Fibroblast of villous mesenchyme (primary cell): Measurements from ENCODE around the gene ZNF496. TPM values are rescaled to one million over a fixed set of nuclear protein-coding genes. Genes with fewer than 3 reads are reported as not detected.

ENCODE experiments used
- DNase-seq: peaks from one replicate; pipeline ENCODE4 v3.0.0-alpha.2; 2010; ENCODE audit warnings: low read depth
- H3K4me3 ChIP-seq: 2 replicates; pipeline ENCODE4 v1.5.1; 2011; ENCODE audit warnings: low read depth, mild to moderate bottlenecking, low read length
- total RNA-seq: library from RNA; depleted of rRNA; stranded (reverse); fragments of >200 nt; gene quantifications from 2 replicates; pipeline ENCODE4 v1.2.3, GENCODE V29; 2012
- TF ChIP-seq, protein P1 (sequence below): IDR thresholded peaks from 2 replicates; pipeline ENCODE4 v1.5.1; 2012; ENCODE audit warnings: low read depth, mild to moderate bottlenecking, low read length; ENCODE audit not compliant: insufficient read depth

ZNF496 gene
- total RNA-seq, 1 donor = 19.4 TPM

DNA sequence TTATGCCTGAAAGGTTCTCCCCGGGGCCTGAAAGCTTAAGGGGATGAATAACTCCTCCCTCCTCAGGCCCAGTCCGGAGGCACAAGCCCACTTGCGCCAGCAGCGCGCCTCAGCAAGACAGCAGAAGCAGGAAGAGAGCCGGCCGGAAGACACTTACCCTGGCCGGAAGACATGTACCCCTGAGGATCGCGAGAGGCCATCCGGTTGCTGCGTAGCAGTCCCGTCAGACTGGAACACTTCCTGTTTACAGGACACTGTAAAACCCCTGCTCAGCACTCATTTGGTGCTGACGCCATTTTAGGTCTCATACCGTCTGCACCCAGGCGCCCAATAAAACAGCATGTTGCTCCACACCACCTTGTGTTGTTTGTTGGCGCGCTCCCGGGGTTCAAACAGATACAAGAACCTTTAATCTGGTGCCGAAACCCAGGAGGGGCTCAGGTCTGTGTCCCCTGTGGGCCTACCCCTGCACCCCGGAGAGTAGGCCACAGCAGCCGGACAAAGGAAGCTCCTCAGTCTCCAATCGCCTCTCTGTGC lies 45.5 kb downstream of the ZNF496 start:
- no peak overlapping the region for H3K4me3 ChIP-seq
- TF ChIP-seq, protein P1, sequence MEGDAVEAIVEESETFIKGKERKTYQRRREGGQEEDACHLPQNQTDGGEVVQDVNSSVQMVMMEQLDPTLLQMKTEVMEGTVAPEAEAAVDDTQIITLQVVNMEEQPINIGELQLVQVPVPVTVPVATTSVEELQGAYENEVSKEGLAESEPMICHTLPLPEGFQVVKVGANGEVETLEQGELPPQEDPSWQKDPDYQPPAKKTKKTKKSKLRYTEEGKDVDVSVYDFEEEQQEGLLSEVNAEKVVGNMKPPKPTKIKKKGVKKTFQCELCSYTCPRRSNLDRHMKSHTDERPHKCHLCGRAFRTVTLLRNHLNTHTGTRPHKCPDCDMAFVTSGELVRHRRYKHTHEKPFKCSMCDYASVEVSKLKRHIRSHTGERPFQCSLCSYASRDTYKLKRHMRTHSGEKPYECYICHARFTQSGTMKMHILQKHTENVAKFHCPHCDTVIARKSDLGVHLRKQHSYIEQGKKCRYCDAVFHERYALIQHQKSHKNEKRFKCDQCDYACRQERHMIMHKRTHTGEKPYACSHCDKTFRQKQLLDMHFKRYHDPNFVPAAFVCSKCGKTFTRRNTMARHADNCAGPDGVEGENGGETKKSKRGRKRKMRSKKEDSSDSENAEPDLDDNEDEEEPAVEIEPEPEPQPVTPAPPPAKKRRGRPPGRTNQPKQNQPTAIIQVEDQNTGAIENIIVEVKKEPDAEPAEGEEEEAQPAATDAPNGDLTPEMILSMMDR = no peak
- no peak for DNase-seq

DNA sequence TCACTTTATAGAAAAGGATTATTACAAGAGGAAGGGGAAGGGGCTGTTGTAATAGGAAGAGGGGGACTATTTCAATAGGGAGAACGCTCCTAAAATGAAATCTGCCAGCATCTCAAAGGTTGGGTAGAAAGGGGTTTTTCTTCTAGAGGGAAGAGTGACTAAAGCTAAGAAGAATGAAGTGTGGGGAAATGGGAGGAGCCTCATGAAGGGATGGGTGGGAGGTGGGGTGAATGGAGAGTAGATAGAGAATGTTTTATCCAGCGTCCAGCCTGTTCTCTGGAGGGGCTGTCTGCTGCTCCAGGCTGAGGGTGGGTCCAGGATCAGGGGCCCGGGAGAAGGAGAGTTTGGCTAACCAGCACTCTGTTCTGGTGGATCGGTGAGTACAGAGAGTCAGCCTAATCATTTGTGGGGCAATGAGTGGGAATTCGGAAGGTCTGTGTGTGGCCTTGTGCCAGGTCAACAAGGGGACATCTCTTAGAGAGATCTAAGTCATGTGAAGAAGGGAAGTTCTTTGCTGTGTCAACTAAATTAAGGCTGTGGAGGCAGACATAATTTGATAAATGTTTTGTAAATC lies 50.6 kb downstream of the ZNF496 start:
- TF ChIP-seq, protein P1 = no peak
- no peak for DNase-seq

DNA sequence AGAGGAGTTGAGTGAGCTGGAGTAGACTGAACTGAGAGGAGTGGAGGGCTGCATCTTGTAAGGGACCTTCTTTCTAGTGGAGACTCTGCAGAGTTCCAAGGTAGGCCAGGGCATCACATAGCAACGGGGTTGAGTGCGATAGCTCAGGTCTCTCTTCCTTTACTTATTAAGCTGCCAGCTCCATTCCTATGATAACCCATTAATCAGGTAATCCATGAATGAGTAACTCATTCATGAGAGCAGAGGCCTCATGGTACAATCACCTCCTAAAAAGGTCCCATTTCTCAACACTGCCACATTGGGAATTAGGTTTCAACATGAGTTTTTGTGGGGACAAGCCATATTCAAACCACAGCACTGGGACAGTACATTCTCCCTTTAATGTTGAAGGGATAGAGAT lies 54.5 kb downstream of the ZNF496 start:
- no peak overlapping the region for H3K4me3 ChIP-seq
- no peak for DNase-seq
- TF ChIP-seq, protein P1 = no peak

More for the DNA sequence above, 50.6 kb downstream of the ZNF496 start:
- no peak overlapping the region for H3K4me3 ChIP-seq

DNA sequence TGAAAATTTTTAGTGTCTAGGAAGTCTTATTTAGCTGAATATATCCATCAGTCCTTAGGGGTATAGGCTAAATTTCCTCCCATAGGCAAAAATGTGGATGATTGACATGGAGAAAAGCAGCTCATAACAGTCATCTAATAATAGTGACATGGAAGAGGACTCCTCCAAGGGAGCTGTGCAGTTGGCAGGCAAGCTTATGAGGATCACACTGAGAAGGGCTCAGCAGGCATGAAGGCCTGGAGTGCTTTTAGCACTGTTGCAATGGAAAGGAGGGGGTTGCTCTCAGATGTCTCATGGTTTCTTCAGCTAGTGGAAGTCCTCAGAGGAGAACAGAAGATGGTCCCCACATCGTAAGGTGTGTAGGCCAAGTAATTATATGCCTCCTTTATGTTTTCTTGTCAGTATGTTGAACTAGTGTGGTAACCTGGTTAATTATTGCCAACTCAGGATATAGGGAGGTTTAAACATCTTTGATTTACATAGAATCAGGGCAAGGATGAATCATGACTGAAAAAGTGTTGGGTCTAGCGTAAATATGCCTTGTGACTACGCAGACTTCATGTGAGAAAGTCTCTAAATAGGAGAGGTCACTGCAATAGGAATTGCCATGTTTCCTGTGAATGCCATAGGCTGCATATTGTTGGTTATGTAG lies 56.9 kb downstream of the ZNF496 start:
- no peak overlapping the region for H3K4me3 ChIP-seq
- no peak for DNase-seq
- TF ChIP-seq, protein P1 = no peak

DNA sequence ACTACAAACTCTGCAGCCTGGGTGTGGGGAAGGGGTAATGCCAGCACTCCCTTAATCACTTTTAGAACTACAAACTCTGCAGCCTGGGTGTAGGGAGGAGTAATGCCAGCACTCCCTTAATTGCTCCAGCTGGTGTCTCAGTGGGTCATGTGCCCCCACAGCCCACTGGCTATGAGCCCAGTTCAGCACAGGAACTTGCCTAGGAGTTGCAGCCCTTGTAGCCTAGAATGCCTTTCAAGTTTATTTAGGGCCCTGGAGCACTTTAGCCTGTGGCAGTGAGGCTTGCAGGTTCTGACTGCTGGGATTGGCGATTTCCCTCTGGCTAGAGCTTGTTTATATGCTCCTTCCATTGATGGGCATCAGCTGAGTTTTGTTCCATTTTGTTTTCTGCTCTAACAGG lies 58.7 kb downstream of the ZNF496 start:
- peak; percentile 24 for DNase-seq

DNA sequence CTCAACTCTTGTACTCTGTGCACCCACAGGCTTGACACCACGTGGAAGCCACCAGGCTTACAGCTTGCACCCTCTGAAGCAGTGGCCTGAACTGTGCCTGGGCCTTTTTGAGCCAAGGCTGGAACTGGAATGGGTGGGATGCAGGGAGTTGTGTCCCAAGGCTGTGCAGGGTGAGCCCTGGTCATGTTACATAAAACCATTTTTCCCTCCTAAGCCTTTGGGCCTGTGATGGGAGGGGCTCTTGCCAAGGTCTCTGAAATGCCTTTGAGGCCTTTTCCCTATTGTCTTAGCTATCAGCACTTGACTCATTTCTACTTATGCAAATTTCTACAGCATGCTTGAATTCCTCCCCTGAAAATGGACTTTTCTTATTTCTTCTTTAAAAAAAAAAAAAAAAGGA lies 61.7 kb downstream of the ZNF496 start:
- no peak for DNase-seq
- no peak overlapping the region for H3K4me3 ChIP-seq
- TF ChIP-seq, protein P1 = no peak

More for the DNA sequence above, 58.7 kb downstream of the ZNF496 start:
- TF ChIP-seq, protein P1 = no peak
- H3K4me3 ChIP-seq = no peak overlapping the region
